Thymus (tissue), 11 donors: Measurements from ENCODE around the gene CACNA1B. TPM values are rescaled to one million over a fixed set of nuclear protein-coding genes. Genes with fewer than 3 reads are reported as not detected.

Experiments used
- DNase-seq, 9 donors: peaks; one replicate each; pipeline ENCODE4 v3.0.0-alpha.2; 2013; ENCODE audit warnings: low spot score in 9 of 9, low read depth in 6 of 9, missing footprints in 1 of 9
- H3K27ac ChIP-seq, 2 donors: one replicate each; pipeline ENCODE4 v1.5.1; 2013; ENCODE audit warnings: control low read depth in 1 of 2, low read depth in 1 of 2, low read length in 1 of 2, mild to moderate bottlenecking in 1 of 2, moderate library complexity in 1 of 2
- H3K27me3 ChIP-seq, 2 donors: one replicate each; pipeline ENCODE4 v1.5.1; 2013; ENCODE audit warnings: low read length in 1 of 2; ENCODE audit not compliant: control insufficient read depth in 2 of 2, insufficient read depth in 1 of 2
- H3K36me3 ChIP-seq, 2 donors: one replicate each; pipeline ENCODE4 v1.5.1; 2013; ENCODE audit warnings: low read length in 1 of 2, mild to moderate bottlenecking in 1 of 2, moderate library complexity in 1 of 2; ENCODE audit not compliant: control insufficient read depth in 2 of 2, insufficient read depth in 2 of 2
- H3K4me1 ChIP-seq, 2 donors: one replicate each; pipeline ENCODE4 v1.5.1; 2013; ENCODE audit warnings: low read length in 2 of 2; ENCODE audit not compliant: control insufficient read depth in 2 of 2, insufficient read depth in 2 of 2
- H3K4me3 ChIP-seq, 2 donors: one replicate each; pipeline ENCODE4 v1.5.1; 2013; ENCODE audit warnings: low read length in 2 of 2, control low read depth in 1 of 2, mild to moderate bottlenecking in 1 of 2
- H3K9me3 ChIP-seq, 2 donors: one replicate each; pipeline ENCODE4 v1.5.1; 2013; ENCODE audit warnings: low read length in 1 of 2, mild to moderate bottlenecking in 1 of 2; ENCODE audit not compliant: control insufficient read depth in 2 of 2, insufficient read depth in 1 of 2
- WGBS: extraction: QIAGEN DNeasy Blood & Tissue Kit; methylation state at CpG from one replicate; pipeline ENCODE4 v1.1.7; 2013; 5-methylcytosine and 5-hydroxymethylcytosine counted together
- polyA plus RNA-seq: library from polyadenylated mRNA; stranded (reverse); fragments of 200-250 nt; gene quantifications from one replicate; pipeline ENCODE4 v1.2.3, GENCODE V29; 2013
- total RNA-seq: library from RNA; stranded (reverse); fragments of 120-200 nt; gene quantifications from one replicate; pipeline ENCODE4 v1.2.4, GENCODE V29; 2013
- donor health status: healthy.

The CACNA1B gene
- total and polyA plus RNA-seq, 2 donors = 0.11 to 1.1 TPM

DNA sequence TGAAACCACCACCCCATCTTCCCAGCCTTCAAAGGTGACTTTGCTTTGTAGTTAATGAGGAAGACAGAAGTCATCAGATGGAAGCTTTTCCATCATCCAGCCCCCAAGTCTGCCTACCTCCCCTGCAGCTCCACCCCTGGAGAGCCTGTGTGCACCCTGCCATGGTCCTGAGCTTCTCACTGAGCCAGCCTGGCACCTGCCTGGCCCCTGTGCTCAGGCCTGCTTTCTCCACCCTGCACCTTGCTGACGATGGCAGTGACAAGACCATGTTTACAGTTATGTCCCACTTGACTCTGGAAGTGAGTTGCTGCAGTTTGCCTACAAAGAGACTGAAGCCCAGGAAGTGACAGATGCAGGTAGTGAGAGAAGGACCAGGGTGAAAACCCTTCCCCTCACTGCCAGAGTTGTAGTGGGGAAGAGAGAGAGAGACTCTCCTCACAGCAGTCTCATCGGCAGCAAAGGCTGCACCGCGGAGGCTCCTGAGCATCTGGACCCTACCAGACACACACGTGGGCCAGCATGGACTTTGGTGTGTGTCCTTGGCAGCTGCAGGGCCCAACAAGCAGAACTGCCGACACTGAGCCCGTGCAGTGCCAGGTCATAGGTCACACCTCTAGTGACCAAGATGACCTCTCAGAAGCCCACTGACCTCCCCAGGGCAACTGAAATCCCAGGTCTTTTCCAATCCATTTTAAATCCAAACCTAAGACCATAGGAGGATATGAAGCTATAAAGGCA, 107.1 kb downstream of the CACNA1B start:
- Histone ChIP-seq H3K4me1 (no peaks in the 10 kb centered on the region), H3K27me3 (peaks cover 0 to 2% of the 10 kb centered on the region in 2 donors), H3K36me3 (no peaks in the 10 kb centered on the region), H3K4me3 (no peak overlapping the region), H3K27ac (no peak overlapping the region), H3K9me3 (no peaks in the 10 kb centered on the region)
- 86% methylated on average over 7 of the region's 7 CpGs for WGBS
- no peak for DNase-seq

DNA sequence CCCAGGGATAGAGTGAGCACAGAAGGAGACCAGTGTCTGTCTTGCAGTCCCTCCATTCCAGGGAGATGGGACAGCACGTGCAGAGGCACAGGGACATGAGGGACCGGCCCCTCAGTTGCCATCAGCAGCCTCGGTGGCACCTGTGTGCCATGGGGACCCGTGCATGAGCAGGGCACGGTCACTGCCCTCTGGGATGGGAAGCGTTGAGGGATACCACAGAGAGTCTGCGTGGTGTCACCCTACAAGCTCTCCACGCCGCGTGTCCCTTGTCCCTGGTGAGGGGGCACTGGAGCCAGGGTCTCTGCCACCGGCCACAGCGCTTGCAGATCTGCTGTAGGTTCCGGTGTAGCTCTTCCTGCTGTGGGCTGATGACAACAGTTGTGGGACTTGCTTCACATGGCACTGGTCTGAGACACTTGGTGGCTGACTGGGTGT, 108.1 kb downstream of the CACNA1B start:
- no peak overlapping the region for H3K4me3 ChIP-seq
- no peaks in the 10 kb centered on the region for H3K36me3 ChIP-seq
- H3K4me1 ChIP-seq = no peaks in the 10 kb centered on the region
- 97% methylated on average over 13 of the region's 13 CpGs for WGBS
- H3K27ac ChIP-seq = no peak overlapping the region
- no peaks in the 10 kb centered on the region for H3K9me3 ChIP-seq
- DNase-seq = no peak
- H3K27me3 ChIP-seq = peaks cover 0 to 2% of the 10 kb centered on the region in 2 donors

DNA sequence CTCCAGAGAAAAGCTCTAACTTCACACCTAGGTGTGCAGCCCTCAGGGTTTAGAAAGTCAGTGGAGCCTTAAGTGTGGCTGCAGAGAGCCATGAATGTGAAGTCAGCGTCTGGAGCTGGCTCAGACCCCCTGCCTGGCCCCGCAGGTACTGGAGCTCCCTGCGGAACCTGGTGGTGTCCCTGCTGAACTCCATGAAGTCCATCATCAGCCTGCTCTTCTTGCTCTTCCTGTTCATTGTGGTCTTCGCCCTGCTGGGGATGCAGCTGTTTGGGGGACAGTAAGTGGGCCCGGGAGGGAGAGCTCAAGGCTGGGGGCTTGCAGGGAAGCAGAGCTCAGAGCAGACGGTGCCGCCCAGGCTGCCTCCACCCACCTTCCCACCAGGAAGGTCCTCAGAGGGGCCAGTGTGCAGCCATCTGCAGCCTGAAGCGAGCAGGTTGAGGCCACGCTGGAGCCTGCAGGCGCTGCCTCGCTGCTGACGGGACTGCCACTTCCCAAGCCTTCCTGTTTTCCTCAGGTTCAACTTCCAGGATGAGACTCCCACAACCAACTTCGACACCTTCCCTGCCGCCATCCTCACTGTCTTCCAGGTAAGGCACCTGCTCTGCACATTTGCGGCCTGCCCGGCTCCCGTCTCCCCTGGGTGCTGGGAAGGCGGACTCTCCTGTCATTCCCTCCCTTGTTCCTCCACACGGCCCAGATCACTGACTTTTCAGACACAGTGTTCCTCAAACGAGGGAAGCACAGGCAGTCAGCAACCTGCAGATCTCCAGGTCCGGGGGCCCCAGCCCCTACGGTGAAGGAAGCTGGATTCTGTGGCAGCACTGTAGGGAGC, 108.9 kb downstream of the CACNA1B start:
- H3K27me3 ChIP-seq = peaks cover 0 to 2% of the 10 kb centered on the region in 2 donors
- no peak for DNase-seq
- 83% methylated on average over 22 of the region's 22 CpGs for WGBS
- no peaks in the 10 kb centered on the region for H3K9me3 ChIP-seq
- H3K4me1 ChIP-seq = no peaks in the 10 kb centered on the region
- no peak overlapping the region for H3K4me3 ChIP-seq
- H3K36me3 ChIP-seq = no peaks in the 10 kb centered on the region
- no peak overlapping the region for H3K27ac ChIP-seq

DNA sequence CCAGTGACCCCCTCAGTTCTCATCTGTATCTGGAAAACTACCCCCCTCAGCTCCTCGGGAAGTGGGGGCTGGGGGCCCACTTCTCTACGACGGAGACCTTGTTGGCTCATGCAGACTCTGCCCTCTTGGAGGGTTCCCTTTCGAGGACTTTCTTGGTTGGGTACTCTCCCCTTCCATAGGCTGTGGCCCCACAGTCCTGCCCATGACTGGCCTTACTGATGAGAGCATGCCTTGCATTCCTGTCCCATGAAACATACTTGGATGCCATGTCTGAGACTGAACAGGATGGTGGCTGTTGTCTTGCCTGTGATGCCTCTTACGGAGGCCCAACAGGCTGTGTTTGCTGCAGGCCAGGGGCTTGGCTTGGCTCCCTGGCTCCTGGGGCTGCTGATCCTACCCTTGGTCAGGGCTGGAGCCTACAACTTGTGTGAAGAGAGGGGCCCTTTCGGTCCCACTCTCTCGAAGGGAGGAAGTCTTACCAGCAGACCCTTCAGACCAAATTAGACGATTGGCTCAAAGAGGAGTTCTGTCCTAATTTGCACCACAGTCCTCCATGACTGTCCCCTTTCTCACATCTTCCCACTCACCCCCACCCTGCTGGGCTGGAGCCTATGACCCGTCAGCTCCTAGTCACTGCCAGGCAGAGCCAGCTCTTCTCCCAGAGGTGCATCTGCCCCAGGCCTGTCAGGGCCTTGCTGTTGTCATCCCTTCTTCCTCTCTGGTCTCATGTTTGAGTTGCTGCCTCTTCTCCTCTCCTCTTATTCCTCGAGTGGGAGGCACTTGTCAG, 109.9 kb downstream of the CACNA1B start:
- Histone ChIP-seq H3K4me1 (no peaks in the 10 kb centered on the region), H3K36me3 (no peaks in the 10 kb centered on the region), H3K4me3 (no peak overlapping the region), H3K27ac (no peak overlapping the region), H3K27me3 (peaks cover 0 to 2% of the 10 kb centered on the region in 2 donors), H3K9me3 (no peaks in the 10 kb centered on the region)
- no peak for DNase-seq
- WGBS = 85% methylated on average over 10 of the region's 10 CpGs

DNA sequence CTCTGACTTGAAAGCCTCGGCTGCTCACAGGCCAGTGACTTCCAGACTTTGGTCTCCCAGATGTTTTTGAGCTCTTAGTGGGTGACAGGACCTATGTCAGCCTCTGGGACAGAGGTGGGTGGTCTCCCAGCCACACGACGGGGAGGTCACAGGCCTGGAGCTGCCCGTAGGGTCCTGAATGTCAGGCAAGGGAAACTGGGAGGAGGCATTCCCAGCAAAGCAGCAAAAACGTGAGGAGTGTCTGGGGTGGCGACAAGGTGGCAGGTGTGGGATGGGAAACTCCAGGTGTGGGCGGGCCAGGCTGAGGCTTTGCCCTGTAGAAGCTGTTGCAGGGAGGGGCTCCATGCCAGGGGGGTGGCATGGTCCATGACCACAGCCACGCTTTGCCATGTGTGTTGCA, 110.5 kb downstream of the CACNA1B start:
- no peak for DNase-seq
- no peak overlapping the region for H3K4me3 ChIP-seq

DNA sequence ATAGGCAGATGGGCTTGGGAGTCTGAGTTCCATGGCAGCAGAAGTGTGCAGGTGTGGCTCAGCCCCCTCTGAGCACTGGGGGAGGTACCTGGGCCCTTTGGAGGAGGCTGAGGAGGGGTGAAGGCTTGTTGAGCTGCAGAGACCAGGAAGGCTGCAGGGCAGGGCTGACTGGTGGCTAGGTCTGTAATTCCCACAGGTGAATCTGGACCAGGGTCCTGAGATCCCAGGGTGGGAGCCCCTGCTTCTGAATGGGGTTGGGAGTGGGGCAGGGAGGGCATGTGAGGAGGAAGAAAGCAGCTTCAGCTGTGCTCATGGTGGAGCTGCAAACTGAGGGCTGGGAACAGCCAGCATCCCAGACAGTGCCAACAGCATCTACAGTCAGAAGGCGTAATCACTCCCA, 111.1 kb downstream of the CACNA1B start:
- DNase-seq = no peak
- Histone ChIP-seq H3K27ac (no peak overlapping the region), H3K36me3 (no peaks in the 10 kb centered on the region), H3K9me3 (no peaks in the 10 kb centered on the region), H3K4me1 (no peaks in the 10 kb centered on the region), H3K27me3 (peaks cover 0 to 2% of the 10 kb centered on the region in 2 donors), H3K4me3 (no peak overlapping the region)
- WGBS = 92% methylated on average over 1 of the region's 1 CpG

More for the DNA sequence above, 110.5 kb downstream of the CACNA1B start:
- Histone ChIP-seq H3K27me3 (peaks cover 0 to 2% of the 10 kb centered on the region in 2 donors), H3K9me3 (no peaks in the 10 kb centered on the region), H3K27ac (no peak overlapping the region), H3K4me1 (no peaks in the 10 kb centered on the region), H3K36me3 (no peaks in the 10 kb centered on the region)
- WGBS = 88% methylated on average over 8 of the region's 8 CpGs

DNA sequence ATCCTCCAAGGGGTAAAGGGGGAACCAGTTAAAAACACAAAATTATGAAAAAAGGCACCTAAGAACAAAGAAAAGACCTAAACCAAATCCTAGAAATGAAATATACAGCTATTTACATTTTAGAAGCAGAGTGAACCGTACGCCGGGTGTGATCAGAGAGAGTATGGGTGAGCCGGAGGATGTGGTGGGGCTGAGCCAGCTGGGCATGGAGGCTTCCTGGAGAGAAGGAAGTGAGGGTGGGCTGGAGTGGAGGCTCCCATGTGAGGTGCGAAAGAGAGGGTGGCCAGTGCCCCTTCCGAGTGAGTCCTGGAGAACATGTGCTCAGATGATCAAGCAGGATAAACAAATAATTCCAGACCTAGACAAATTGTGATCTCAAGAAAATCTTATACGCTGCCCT, 111.6 kb downstream of the CACNA1B start:
- H3K4me3 ChIP-seq = no peak overlapping the region
- H3K4me1 ChIP-seq = no peaks in the 10 kb centered on the region
- no peak overlapping the region for H3K27ac ChIP-seq
- H3K9me3 ChIP-seq = no peaks in the 10 kb centered on the region
- no peaks in the 10 kb centered on the region for H3K36me3 ChIP-seq
- no peak for DNase-seq
- peaks cover 0 to 2% of the 10 kb centered on the region in 2 donors for H3K27me3 ChIP-seq
- WGBS = 80% methylated on average over 7 of the region's 7 CpGs

DNA sequence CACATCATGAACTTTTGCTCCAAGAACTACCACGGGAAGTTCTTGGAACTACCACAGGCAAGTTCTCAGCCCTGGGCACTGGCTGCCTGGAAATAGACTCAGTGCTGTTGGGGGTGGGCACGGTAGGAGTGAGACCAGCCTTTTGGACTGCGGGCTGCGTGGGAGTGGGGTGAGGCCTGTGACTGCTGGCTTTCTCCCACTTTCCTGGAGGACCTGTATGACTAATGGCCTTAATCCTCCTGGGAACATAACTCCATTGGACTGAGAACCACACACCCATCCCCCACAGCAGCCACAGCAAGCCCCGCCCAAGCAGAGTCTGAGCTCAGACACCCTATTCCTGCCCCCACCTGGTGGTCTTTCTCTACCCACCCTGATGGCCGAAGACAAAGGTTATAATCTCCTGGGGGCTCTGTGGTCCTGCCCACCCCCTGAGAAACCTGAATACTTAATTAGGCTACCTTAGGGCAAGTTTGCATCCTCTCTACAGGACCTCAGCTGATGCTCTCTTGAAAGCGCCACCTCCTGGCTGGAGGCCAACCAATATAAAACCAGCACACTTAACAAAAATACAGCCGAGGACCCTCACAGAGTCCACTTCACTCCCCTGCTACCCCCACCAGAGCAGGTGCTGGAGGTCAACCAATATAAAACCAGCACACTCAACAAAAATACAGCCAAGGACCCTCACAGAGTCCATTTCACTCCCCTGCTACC, 112.6 kb downstream of the CACNA1B start:
- H3K9me3 ChIP-seq = no peaks in the 10 kb centered on the region
- no peaks in the 10 kb centered on the region for H3K4me1 ChIP-seq
- no peaks in the 10 kb centered on the region for H3K36me3 ChIP-seq
- H3K27ac ChIP-seq = no peak overlapping the region
- no peak for DNase-seq
- H3K4me3 ChIP-seq = no peak overlapping the region
- peaks cover 0 to 2% of the 10 kb centered on the region in 2 donors for H3K27me3 ChIP-seq
- WGBS = 97% methylated on average over 8 of the region's 8 CpGs
